IPS DF 4.7 (cell line): ENCODE results near the gene MBP.

Experiments used
- DNase-seq: peaks from one replicate; pipeline ENCODE4 v3.0.0-alpha.2; 2013; ENCODE audit warnings: low spot score; ENCODE audit errors: extremely low read depth

Gene MBP

GRCh38 chr18:76988827-76989646 lies 143.5 kb downstream of the MBP start:
- no peak for DNase-seq

- DNase-seq = no peak
These were observed 144.4 kb downstream of the MBP start for GRCh38 chr18:76988031-76988826.

GRCh38 chr18:76986406-76986805 lies 146.2 kb downstream of the MBP start:
- DNase-seq = no peak

GRCh38 chr18:76985951-76986236 lies 146.7 kb downstream of the MBP start:
- DNase-seq = no peak

- no peak for DNase-seq
These were observed 147.2 kb downstream of the MBP start for GRCh38 chr18:76985156-76985950.

- DNase-seq = no peak
These were observed 148.1 kb downstream of the MBP start for GRCh38 chr18:76984193-76985155.

GRCh38 chr18:76983613-76984051 lies 149.0 kb downstream of the MBP start:
- DNase-seq = no peak

GRCh38 chr18:76982841-76983583 lies 149.6 kb downstream of the MBP start:
- DNase-seq = peak; percentile 56

- no peak for DNase-seq
These were observed 150.5 kb downstream of the MBP start for GRCh38 chr18:76982038-76982437.

GRCh38 chr18:76981396-76981968 lies 151.1 kb downstream of the MBP start:
- DNase-seq = no peak

GRCh38 chr18:76980663-76981395 lies 151.8 kb downstream of the MBP start:
- DNase-seq = no peak

- no peak for DNase-seq
These were observed 152.7 kb downstream of the MBP start for GRCh38 chr18:76979906-76980305.

- no peak for DNase-seq
These were observed 153.4 kb downstream of the MBP start for GRCh38 chr18:76979111-76979751.

GRCh38 chr18:76978616-76979015 lies 154.0 kb downstream of the MBP start:
- DNase-seq = no peak

- DNase-seq = no peak
These were observed 154.8 kb downstream of the MBP start for GRCh38 chr18:76977684-76978232.

- DNase-seq = no peak
These were observed 155.4 kb downstream of the MBP start for GRCh38 chr18:76977108-76977621.

GRCh38 chr18:76975577-76976110 lies 156.9 kb downstream of the MBP start:
- no peak for DNase-seq

- DNase-seq = no peak
These were observed 158.2 kb downstream of the MBP start for GRCh38 chr18:76974386-76974785.
